Measurements from ENCODE around the gene HADH.

HADH gene

DNA sequence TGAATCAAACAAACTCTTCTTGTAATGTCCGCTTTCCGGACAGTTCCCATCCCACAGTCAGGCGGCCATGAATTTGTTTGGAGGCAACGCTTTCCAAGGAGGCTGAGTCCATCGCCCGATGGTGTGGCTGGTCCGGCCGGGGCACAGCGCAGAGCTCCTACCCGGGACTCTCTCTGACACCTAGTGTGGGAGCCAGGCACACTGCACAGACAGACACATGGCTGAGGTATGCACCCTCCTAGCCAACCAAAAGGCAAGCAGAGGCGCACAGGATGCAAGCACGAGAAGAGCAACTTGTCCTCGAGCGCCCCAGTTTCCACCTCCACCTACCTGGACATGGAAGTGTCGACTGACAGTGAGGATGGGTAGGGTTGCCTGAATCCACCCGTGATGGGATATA lies 91.6 kb downstream of the HADH start:
- Histone ChIP-seq H3K9me2 (replicated peaks; ENCODE audit: control insufficient read depth, low read length) (no peaks in the 10 kb centered on the region), H3K27ac (ENCODE audit: low read depth, low read length) (no peak overlapping the region), H4K20me1 (ENCODE audit: control insufficient read depth, insufficient read depth, low read depth, low read length) (no peaks in the 10 kb centered on the region), H3F3A (ENCODE audit: control insufficient read depth, insufficient read depth) (no peaks in the 10 kb centered on the region), H3K9me3 (ENCODE audit: control insufficient read depth, insufficient read depth, low read length) (no peaks in the 10 kb centered on the region), H3K36me3 (ENCODE audit: control insufficient read depth, low read length) (peaks cover 23% of the 10 kb centered on the region), H3K27me3 (ENCODE audit: control insufficient read depth, low read length) (no peaks in the 10 kb centered on the region), H3K4me1 (ENCODE audit: control insufficient read depth, low read length) (no peaks in the 10 kb centered on the region), H3K4me3 (ENCODE audit: low read length) (no peak overlapping the region), H3K79me2 (ENCODE audit: control insufficient read depth, low read length) (no peaks in the 10 kb centered on the region), H3K4me2 (ENCODE audit: low read length) (no peak overlapping the region)
- TF ChIP-seq, protein P1, sequence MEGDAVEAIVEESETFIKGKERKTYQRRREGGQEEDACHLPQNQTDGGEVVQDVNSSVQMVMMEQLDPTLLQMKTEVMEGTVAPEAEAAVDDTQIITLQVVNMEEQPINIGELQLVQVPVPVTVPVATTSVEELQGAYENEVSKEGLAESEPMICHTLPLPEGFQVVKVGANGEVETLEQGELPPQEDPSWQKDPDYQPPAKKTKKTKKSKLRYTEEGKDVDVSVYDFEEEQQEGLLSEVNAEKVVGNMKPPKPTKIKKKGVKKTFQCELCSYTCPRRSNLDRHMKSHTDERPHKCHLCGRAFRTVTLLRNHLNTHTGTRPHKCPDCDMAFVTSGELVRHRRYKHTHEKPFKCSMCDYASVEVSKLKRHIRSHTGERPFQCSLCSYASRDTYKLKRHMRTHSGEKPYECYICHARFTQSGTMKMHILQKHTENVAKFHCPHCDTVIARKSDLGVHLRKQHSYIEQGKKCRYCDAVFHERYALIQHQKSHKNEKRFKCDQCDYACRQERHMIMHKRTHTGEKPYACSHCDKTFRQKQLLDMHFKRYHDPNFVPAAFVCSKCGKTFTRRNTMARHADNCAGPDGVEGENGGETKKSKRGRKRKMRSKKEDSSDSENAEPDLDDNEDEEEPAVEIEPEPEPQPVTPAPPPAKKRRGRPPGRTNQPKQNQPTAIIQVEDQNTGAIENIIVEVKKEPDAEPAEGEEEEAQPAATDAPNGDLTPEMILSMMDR (IDR thresholded peaks at IDR 0.05; ENCODE audit: low read depth, low read length, poor library complexity, severe bottlenecking): no peak
- TF ChIP-seq EZH2phosphoT487 (IDR thresholded peaks at IDR 0.05; ENCODE audit: borderline replicate concordance, low read length): no peak

Measured in DOHH2 (cell line).